PFSK-1 (cell line): ENCODE measurements around the gene CCL8.

Source experiments
- FOXP2 ChIP-seq: optimal IDR thresholded peaks from 2 replicates; pipeline ENCODE3; 2011; ENCODE audit warnings: borderline replicate concordance, control low read depth, inconsistent platforms; ENCODE audit not compliant: insufficient read depth; ENCODE audit errors: extremely low read length, extremely low read depth
- POLR2AphosphoS5 ChIP-seq: IDR thresholded peaks from 2 replicates; pipeline ENCODE4 v1.6.1; 2012; ENCODE audit warnings: low read depth, mild to moderate bottlenecking, control low read depth, low read length, moderate library complexity
- TAF1 ChIP-seq: IDR thresholded peaks from 2 replicates; pipeline ENCODE4 v1.6.1; 2012; ENCODE audit warnings: low read length, control low read depth, borderline replicate concordance; ENCODE audit not compliant: insufficient read depth
- TF ChIP-seq, protein P1 (sequence below), 2 experiments: IDR thresholded peaks; 2 replicates each; pipeline versions ENCODE4 v1.6.1 to v1.8.0; 2011 to 2012; ENCODE audit warnings: low read depth in 2 of 2, low read length in 2 of 2, control low read depth in 1 of 2, inconsistent platforms in 1 of 2, mild to moderate bottlenecking in 1 of 2, moderate library complexity in 1 of 2; ENCODE audit not compliant: insufficient read depth in 1 of 2

DNA sequence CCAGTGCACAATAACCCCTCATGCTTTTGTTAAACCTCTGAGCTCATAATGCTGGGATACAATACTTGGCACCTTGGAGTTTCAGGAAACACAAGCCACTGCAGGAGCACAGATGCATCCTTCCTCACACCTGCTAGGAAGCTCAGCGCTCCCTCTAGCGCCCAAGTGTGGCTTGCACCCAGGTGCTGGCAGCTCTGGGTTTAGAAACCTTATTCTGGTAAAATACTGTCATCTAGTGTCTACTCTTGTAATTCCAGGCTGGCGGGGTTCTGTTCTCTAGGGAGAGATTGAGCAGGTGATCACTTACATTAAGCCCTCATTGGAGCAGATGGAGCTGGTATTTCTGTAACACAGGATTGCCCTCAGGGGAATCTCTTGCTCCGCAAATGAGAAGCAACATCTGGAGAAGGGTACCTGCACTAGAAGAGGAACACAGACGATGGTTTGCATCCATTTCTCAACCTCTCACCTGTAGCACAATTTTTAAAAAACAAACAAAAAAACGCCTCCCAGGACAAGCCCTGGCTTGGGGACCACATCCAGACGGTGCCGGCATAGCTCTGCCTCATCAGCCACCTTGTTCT is 42.3 kb downstream of the CCL8 start:
- TF ChIP-seq TAF1 (no peak), POLR2AphosphoS5 (no peak), FOXP2 (no peak)
- TF ChIP-seq, protein P1, sequence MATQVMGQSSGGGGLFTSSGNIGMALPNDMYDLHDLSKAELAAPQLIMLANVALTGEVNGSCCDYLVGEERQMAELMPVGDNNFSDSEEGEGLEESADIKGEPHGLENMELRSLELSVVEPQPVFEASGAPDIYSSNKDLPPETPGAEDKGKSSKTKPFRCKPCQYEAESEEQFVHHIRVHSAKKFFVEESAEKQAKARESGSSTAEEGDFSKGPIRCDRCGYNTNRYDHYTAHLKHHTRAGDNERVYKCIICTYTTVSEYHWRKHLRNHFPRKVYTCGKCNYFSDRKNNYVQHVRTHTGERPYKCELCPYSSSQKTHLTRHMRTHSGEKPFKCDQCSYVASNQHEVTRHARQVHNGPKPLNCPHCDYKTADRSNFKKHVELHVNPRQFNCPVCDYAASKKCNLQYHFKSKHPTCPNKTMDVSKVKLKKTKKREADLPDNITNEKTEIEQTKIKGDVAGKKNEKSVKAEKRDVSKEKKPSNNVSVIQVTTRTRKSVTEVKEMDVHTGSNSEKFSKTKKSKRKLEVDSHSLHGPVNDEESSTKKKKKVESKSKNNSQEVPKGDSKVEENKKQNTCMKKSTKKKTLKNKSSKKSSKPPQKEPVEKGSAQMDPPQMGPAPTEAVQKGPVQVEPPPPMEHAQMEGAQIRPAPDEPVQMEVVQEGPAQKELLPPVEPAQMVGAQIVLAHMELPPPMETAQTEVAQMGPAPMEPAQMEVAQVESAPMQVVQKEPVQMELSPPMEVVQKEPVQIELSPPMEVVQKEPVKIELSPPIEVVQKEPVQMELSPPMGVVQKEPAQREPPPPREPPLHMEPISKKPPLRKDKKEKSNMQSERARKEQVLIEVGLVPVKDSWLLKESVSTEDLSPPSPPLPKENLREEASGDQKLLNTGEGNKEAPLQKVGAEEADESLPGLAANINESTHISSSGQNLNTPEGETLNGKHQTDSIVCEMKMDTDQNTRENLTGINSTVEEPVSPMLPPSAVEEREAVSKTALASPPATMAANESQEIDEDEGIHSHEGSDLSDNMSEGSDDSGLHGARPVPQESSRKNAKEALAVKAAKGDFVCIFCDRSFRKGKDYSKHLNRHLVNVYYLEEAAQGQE (IDR thresholded peaks at IDR 0.05; ENCODE audit: insufficient read depth in 1 of 2, low read depth in 2 of 2, low read length in 2 of 2) = no peak
